Measurements from ENCODE around the gene PPP2R5E. TPM values are rescaled to one million over a fixed set of nuclear protein-coding genes. Genes with fewer than 3 reads are reported as not detected.
A peak's percentile ranks its signal among the peaks of the same experiment; 100 is the strongest.

The PPP2R5E gene
- total RNA-seq, 1 experiment from 2014 or later, result 20.7 TPM

GRCh38 chr14:63478010-63478409 lies 65.2 kb downstream of the PPP2R5E start:
- in situ Hi-C loops (cut with HindIII; ENCODE audit: low sequenced_read_pairs), result no loop called here
- no peak for DNase-seq (ENCODE audit: low spot score)

- in situ Hi-C loops (cut with HindIII; ENCODE audit: low sequenced_read_pairs), result no loop called here
- no peak for DNase-seq (ENCODE audit: low spot score)
These were observed 65.6 kb downstream of the PPP2R5E start for GRCh38 chr14:63477556-63477955.

DNA sequence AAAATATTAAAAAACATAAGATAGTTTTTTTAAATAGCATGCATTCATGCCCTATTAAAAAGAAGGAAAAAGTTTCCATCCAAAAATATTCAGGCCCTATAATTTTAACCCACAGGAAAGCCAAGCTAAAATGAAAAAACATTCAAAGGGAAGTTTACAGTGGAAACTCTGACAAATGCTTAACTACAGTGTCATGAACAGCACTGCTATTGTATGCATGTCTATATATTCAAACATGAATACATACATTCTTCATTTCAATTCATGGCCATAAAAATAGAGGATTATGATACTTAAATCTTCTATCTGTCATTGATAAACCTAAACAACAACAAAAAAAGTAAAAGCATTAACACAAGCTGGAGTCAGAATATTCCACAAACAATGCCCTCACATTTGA lies 67.4 kb downstream of the PPP2R5E start:
- in situ Hi-C loops (cut with HindIII; ENCODE audit: low sequenced_read_pairs), result no loop called here
- DNase-seq (ENCODE audit: low spot score), result no peak

DNA sequence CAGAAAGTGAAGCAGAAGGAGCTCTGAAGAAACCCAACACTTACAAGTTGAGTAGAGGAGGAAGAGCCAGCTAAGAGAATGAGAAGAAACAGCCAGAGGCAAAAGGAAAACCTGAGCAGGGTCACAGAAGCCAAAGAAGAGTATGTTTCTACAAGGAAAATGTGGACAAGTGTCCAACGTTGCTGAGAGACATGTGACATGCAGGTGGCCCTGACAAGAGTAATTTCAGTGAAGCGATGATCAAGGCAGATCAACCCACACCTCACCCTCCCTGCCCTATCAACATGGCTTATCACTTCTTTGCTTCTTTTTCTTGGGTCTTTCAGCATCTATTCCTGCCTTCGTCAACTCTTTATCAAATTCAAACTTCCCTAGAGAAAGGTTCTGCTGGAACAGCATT lies 68.3 kb downstream of the PPP2R5E start:
- no peak for DNase-seq (ENCODE audit: low spot score)
- in situ Hi-C loops (cut with HindIII; ENCODE audit: low sequenced_read_pairs), result no loop called here

GRCh38 chr14:63474111-63474510 lies 69.1 kb downstream of the PPP2R5E start:
- in situ Hi-C loops (cut with HindIII; ENCODE audit: low sequenced_read_pairs), result no loop called here
- DNase-seq (ENCODE audit: low spot score), result no peak

DNA sequence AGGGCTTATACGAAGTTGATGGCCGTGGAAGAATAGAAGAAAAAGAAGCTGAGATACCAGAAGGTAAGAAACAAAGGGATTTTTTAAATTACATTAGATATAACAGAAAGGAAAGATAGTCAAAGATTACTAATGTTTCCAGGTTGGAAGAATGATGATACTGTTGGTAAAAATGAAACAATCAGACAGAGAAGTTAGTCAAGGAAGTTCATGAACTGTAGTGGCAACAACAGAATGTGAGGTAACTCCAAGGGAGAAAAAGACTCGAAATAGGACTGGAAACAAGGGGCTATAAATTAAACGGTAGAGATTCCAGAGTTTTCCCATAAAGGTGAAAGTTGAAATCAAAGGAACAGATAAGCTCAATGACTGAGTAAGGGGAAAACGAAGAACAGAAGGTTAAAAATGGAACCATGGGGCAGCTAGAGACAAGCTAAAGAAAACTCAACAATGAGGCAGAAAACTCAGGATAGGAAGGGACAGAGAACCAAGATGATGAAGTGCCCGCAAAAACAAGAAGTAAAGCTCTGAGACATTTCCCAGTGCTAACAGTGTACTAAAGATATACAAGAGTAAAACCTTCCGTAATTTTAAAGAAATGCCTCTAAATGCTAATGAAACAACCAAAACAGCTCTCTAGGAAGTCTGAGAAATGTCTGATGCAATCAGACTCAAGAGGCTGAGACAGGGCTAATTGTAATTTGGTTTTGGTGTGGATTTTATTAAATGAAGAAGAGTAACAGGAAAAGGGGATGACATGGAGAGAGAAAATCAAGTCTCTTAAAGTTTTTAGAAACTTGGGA lies 70.0 kb downstream of the PPP2R5E start:
- in situ Hi-C loops (cut with HindIII; ENCODE audit: low sequenced_read_pairs), result no loop called here

GRCh38 chr14:63470962-63471793 lies 72.0 kb downstream of the PPP2R5E start:
- in situ Hi-C loops (cut with HindIII; ENCODE audit: low sequenced_read_pairs), result no loop called here
- DNase-seq (ENCODE audit: low spot score), result no peak

More for the DNA sequence above, 70.0 kb downstream of the PPP2R5E start:
- DNase-seq (ENCODE audit: low spot score), result no peak

DNA sequence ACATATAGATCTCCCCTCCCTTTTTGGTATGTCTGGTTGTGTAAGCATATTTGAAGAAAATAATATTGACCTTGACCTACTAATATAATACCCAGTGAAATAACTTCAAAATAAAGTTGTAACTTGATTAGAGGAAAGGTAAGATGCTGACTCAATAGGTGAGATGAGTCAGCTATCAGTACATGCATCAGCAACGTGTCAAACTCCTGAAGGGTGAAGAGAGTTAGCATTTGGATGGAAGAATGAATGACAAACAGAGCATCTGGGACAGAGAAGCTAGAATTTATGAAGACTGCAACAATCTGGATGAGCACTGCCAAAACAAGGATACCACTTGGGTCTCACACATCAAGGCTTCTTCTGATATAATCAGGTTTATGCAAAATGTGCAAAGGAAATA lies 74.9 kb downstream of the PPP2R5E start:
- in situ Hi-C loops (cut with HindIII; ENCODE audit: low sequenced_read_pairs), result no loop called here
- DNase-seq (ENCODE audit: low spot score), result no peak

- DNase-seq (ENCODE audit: low spot score), result no peak
- in situ Hi-C loops (cut with HindIII; ENCODE audit: low sequenced_read_pairs), result no loop called here
These were observed 75.6 kb downstream of the PPP2R5E start for GRCh38 chr14:63467440-63468072.

DNA sequence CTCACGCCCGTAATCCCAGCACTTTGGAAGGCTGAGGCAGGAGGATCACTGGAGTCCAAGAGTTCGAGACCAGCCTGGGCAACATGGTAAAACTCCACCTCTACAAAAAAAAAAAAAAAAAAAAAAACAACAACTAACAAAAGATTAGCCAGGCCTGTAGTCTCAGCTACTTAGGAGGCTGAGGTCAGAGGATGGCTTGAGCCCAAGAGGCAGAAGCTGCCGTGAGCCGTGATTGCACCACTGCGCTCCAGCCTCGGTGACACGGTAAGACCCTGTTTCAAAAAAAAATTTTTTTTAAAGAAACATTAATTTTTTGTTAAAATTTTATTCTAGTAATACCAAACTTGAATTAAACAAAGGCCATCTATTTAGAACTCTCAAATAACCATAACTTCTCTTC lies 77.8 kb downstream of the PPP2R5E start:
- no peak for DNase-seq (ENCODE audit: low spot score)
- in situ Hi-C loops (cut with HindIII; ENCODE audit: low sequenced_read_pairs), result no loop called here

DNA sequence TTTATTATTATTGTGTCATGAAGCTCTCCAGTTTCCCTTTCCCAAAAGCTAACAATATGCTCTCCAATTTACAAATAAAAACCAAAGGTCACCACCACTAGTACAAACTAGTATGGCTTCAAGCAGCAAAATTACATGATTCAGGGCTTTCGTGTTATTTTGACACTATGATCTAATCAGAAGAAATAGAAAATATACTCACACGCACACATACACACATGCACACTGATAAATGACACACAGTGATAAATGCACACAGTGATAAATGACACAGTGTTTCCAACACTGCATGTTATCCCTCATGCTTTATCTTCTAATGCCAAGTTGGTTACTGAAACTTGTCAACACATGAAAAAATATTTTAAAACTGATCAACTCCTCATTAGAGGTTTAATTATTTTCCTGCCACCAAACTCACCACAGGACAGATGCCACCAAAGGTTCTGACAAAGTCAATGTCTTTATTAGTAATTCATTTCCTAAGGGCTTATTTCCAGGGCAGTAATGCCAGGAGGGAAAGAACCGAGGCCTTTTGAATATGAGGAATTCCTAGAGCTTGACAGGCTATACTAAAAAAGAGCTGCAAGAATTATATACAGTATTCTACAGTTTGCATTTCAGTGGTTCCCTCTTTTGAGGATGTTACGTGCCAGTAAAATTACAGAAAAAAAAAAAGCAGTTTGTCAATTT lies 82.4 kb downstream of the PPP2R5E start:
- in situ Hi-C loops (cut with HindIII; ENCODE audit: low sequenced_read_pairs), result no loop called here
- peak; percentile 38 for DNase-seq (ENCODE audit: low spot score)

DNA sequence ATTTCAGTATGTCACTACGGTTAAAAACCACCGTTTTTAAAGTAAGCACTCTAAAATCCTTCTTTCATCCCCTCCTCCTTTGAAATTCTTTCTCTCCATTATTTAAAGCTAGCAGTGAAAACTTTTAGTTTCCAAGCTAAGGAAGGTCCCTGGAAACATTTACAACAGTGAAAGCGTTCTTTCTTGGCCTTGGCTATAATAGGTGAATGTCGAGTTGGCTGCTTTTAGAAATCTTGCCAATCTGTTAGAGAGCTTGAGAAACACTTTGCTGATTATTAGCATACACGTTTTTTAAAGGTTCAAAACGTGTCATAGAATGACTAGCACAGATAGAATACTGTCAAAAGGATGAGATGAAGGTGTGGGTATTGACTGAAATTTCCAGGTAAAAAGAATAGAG lies 83.4 kb downstream of the PPP2R5E start:
- DNase-seq (ENCODE audit: low spot score), result peak; percentile 54
- in situ Hi-C loops (cut with HindIII; ENCODE audit: low sequenced_read_pairs), result no loop called here

GRCh38 chr14:63457498-63457897 lies 85.7 kb downstream of the PPP2R5E start:
- DNase-seq (ENCODE audit: low spot score), result no peak

DNA sequence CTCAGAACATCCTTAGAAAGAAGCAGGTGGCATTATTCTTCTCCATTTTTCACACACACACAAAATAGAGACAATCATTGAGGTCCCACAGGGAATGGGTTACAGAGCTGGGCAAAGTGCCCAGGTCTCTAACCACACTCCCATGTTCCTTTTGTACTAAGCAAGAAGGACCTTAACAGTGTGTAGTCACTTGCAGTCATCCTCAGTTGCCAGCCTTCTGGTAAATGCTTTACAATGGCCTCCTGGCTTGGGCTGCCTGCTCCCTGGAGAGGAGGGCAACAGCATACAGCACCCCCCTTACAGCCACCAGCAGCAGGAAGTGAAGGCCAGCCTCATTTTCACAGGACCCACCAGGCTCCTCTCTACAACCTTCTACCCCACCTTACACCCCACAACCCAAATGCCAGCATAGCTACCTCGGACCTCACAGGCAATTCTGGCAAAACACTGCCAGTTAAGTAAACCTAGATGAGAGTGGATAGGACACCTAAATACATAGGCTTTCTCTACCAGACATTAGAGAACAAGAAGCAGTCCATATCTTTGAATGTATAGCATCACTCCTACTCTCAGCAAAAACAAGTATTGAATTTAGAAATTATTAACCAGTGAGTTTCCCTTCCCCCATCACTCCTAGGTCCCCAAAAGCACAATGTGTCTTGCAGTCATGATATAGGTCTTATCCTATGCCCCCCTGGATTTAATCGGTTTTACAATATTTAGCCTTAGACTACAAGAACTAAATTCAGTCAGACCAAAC lies 88.1 kb downstream of the PPP2R5E start:
- in situ Hi-C loops (cut with HindIII; ENCODE audit: low sequenced_read_pairs), result no loop called here
- no peak for DNase-seq (ENCODE audit: low spot score)

More at GRCh38 chr14:63457498-63457897, 85.7 kb downstream of the PPP2R5E start:
- in situ Hi-C loops (cut with HindIII; ENCODE audit: low sequenced_read_pairs), result no loop called here

GRCh38 chr14:63454436-63454835 lies 88.7 kb downstream of the PPP2R5E start:
- DNase-seq (ENCODE audit: low spot score), result peak; percentile 86
- in situ Hi-C loops (cut with HindIII; ENCODE audit: low sequenced_read_pairs), result no loop called here

DNA sequence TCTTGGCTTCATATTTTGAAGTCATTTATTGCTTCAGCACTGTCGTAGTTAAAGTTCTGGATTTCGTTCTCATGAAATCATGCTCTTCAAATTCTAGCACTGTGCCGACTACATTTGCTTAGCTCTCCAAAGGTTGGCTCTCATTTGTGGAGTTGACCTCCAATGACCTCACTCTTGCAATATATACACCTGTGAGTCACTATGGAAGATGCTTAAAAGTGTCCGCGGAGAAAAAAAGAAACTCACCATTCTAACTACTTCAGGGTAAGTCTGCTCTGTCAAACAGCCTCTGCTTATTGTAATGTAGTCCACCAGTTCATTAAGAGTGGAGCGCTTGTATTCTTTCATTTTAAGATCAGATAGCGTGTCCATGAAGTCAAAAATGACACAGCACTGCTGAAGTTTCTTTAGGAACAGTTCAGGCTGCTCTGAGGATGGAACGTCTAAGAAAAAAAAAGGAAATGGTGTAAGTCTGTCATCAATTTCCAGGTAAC lies 89.7 kb downstream of the PPP2R5E start:
- peak; percentile 38 for DNase-seq (ENCODE audit: low spot score)
- in situ Hi-C loops (cut with HindIII; ENCODE audit: low sequenced_read_pairs), result no loop called here

DNA sequence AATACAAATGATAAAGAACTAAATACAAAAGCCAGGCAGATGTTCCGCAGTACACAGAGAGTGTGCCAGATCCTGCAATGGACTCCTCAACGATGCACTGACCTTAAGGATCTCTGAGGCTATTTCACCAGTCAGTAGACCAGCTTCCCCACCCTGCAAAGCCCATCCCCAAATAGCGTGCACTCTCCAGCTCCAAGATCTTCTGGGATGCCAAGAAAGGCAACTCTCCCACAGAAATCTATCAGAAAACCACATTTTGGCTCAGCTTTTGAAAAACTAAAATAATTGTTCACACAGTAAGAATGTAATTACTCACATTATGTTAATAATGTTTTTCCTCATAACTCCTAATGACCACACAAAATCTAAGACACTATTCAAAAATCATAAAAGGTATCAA lies 90.4 kb downstream of the PPP2R5E start:
- in situ Hi-C loops (cut with HindIII; ENCODE audit: low sequenced_read_pairs), result no loop called here
- no peak for DNase-seq (ENCODE audit: low spot score)

- in situ Hi-C loops (cut with HindIII; ENCODE audit: low sequenced_read_pairs), result no loop called here
These were observed 94.3 kb downstream of the PPP2R5E start for GRCh38 chr14:63448841-63449240.

GRCh38 chr14:63444588-63444987 lies 98.6 kb downstream of the PPP2R5E start:
- DNase-seq (ENCODE audit: low spot score), result no peak
- in situ Hi-C loops (cut with HindIII; ENCODE audit: low sequenced_read_pairs), result no loop called here

More at GRCh38 chr14:63448841-63449240, 94.3 kb downstream of the PPP2R5E start:
- DNase-seq (ENCODE audit: low spot score), result no peak
